H1 (cell line): ENCODE measurements around the gene SDHAF2.

Source experiments
- CHD1 ChIP-seq: IDR thresholded peaks from 2 replicates; pipeline ENCODE4 v1.6.1; 2012; ENCODE audit warnings: low read depth, low read length, improper control_type of control experiment
- CREB1 ChIP-seq: IDR thresholded peaks from 2 replicates; pipeline ENCODE4 v1.6.1; 2012; ENCODE audit warnings: inconsistent platforms
- HDAC6 ChIP-seq: IDR thresholded peaks from one replicate; pipeline ENCODE4 v1.7.1; 2012; ENCODE audit warnings: low read depth, mild to moderate bottlenecking, inconsistent platforms, low read length, moderate library complexity
- JUN ChIP-seq: IDR thresholded peaks from 2 replicates; pipeline ENCODE4 v1.6.1; 2011; ENCODE audit warnings: low read depth, mild to moderate bottlenecking, improper control_type of control experiment, low read length
- PHF8 ChIP-seq: fragments of 200-600 bp; sonication (generic); conservative IDR thresholded peaks from 2 replicates; pipeline ENCODE4 v1.7.1; 2012; ENCODE audit warnings: low read depth, mild to moderate bottlenecking, inconsistent platforms, low read length, moderate library complexity
- POLR2A ChIP-seq, 2 experiments: IDR thresholded peaks; 1 replicate in 1 of 2; 2 replicates in 1 of 2; pipeline ENCODE4 v1.6.1; 2011; ENCODE audit warnings: low read depth in 2 of 2, low read length in 2 of 2, mild to moderate bottlenecking in 2 of 2; ENCODE audit errors: control extremely low read depth in 1 of 2
- POLR2AphosphoS5 ChIP-seq: IDR thresholded peaks from 2 replicates; pipeline ENCODE4 v1.6.1; 2011; ENCODE audit warnings: low read depth, low read length
- SP1 ChIP-seq: IDR thresholded peaks from 2 replicates; pipeline ENCODE4 v1.6.1; 2011; ENCODE audit warnings: low read depth, low read length
- SP2 ChIP-seq: IDR thresholded peaks from 2 replicates; pipeline ENCODE4 v1.6.1; 2012; ENCODE audit warnings: mild to moderate bottlenecking, low read length, inconsistent platforms
- TF ChIP-seq, protein P1 (sequence below), 3 experiments: IDR thresholded peaks; 1 replicate in 2 of 3; 2 replicates in 1 of 3; pipeline versions ENCODE4 v1.5.1 to v1.6.1; 2011; ENCODE audit warnings: low read length in 3 of 3, mild to moderate bottlenecking in 3 of 3, inconsistent platforms in 2 of 3, low read depth in 1 of 3, moderate library complexity in 1 of 3; ENCODE audit not compliant: insufficient read depth in 1 of 3; ENCODE audit errors: control extremely low read depth in 1 of 3

- TF ChIP-seq SP1 (no peak), CHD1 (no peak), POLR2AphosphoS5 (no peak), CREB1 (no peak), POLR2A (IDR thresholded peaks at IDR 0.05; ENCODE audit: control extremely low read depth in 1 of 2, low read depth in 2 of 2, low read length in 2 of 2) (no peak), SP2 (no peak), HDAC6 (no peak), PHF8 (no peak), JUN (no peak)
- TF ChIP-seq, protein P1, sequence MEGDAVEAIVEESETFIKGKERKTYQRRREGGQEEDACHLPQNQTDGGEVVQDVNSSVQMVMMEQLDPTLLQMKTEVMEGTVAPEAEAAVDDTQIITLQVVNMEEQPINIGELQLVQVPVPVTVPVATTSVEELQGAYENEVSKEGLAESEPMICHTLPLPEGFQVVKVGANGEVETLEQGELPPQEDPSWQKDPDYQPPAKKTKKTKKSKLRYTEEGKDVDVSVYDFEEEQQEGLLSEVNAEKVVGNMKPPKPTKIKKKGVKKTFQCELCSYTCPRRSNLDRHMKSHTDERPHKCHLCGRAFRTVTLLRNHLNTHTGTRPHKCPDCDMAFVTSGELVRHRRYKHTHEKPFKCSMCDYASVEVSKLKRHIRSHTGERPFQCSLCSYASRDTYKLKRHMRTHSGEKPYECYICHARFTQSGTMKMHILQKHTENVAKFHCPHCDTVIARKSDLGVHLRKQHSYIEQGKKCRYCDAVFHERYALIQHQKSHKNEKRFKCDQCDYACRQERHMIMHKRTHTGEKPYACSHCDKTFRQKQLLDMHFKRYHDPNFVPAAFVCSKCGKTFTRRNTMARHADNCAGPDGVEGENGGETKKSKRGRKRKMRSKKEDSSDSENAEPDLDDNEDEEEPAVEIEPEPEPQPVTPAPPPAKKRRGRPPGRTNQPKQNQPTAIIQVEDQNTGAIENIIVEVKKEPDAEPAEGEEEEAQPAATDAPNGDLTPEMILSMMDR (IDR thresholded peaks at IDR 0.05; ENCODE audit: control extremely low read depth in 1 of 3, insufficient read depth in 1 of 3, low read depth in 1 of 3, low read length in 3 of 3), result no peak
These were observed 64.5 kb downstream of the SDHAF2 start for GRCh38 chr11:61494381-61494961.
